T-helper 1 cell treated with Interleukin-12 subunit alpha and Interleukin-12 subunit beta and Interleukin-4 antibody, amounts not matched to agents 30 ng/mL and 1 ng/mL, for 36 hours (primary cell): ENCODE results near the gene SIN3B. TPM values are rescaled to one million over a fixed set of nuclear protein-coding genes. Genes with fewer than 3 reads are reported as not detected.

Source experiments
- intact Hi-C: fragments of 100-400 bp; cut with micrococcal nuclease; formaldehyde crosslinking; loops from one replicate; pipeline ENCODE4 v1.15.1; 2024
- total RNA-seq: library from RNA; stranded (reverse); gene quantifications from 2 replicates; pipeline ENCODE4 v1.2.3, GENCODE V29; 2022

The SIN3B gene
- total RNA-seq, 1 donor from 2014 or later, result 41.0 TPM

- intact Hi-C loops, result no loop called here
These were observed 58.4 kb downstream of the SIN3B start for GRCh38 chr19:16887353-16888265.

- intact Hi-C loops, result no loop called here
These were observed 59.6 kb downstream of the SIN3B start, which contains the start of gene F2RL3 for GRCh38 chr19:16888629-16889365. F2RL3 (plus strand) TSS chr19:16888999; CDS start chr19:16889190, 191 bp downstream.

GRCh38 chr19:16889366-16889882 lies 60.2 kb downstream of the SIN3B start:
- intact Hi-C loops, result no loop called here

GRCh38 chr19:16889883-16890460 lies 60.8 kb downstream of the SIN3B start:
- intact Hi-C loops, result loop anchor here (10.0 kb wide), 1 partner anchor 305 kb away; no protein-coding TSS in a partner anchor

- intact Hi-C loops, result loop anchor here (10.0 kb wide), 1 partner anchor 306 kb away; no protein-coding TSS in a partner anchor
These were observed 61.4 kb downstream of the SIN3B start for GRCh38 chr19:16890461-16891184.

- intact Hi-C loops, result loop anchor here (10.0 kb wide), 1 partner anchor 307 kb away; no protein-coding TSS in a partner anchor
These were observed 62.6 kb downstream of the SIN3B start for GRCh38 chr19:16891696-16892382.

- intact Hi-C loops, result loop anchor here (10.0 kb wide), 1 partner anchor 308 kb away; no protein-coding TSS in a partner anchor
These were observed 63.2 kb downstream of the SIN3B start for GRCh38 chr19:16892436-16892835.

- intact Hi-C loops, result loop anchor here (10.0 kb wide), 1 partner anchor 308 kb away; no protein-coding TSS in a partner anchor
These were observed 63.9 kb downstream of the SIN3B start for GRCh38 chr19:16892868-16893685.

GRCh38 chr19:16893686-16893989 lies 64.4 kb downstream of the SIN3B start:
- intact Hi-C loops, result loop anchor here (10.0 kb wide), 1 partner anchor 309 kb away; no protein-coding TSS in a partner anchor

- intact Hi-C loops, result loop anchor here (10.0 kb wide), 1 partner anchor 309 kb away; no protein-coding TSS in a partner anchor
These were observed 64.9 kb downstream of the SIN3B start for GRCh38 chr19:16894080-16894479.

- intact Hi-C loops, result loop anchor here (5.0 to 10.0 kb wide), 2 partner anchors 311 to 332 kb away; partner anchors contain the start of gene OCEL1
These were observed 66.4 kb downstream of the SIN3B start for GRCh38 chr19:16895467-16896145.

GRCh38 chr19:16896146-16897028 lies 67.2 kb downstream of the SIN3B start:
- intact Hi-C loops, result loop anchor here (1.0 to 10.0 kb wide), 6 partner anchors 67 to 413 kb away; partner anchors contain the start of genes DDA1, HAUS8, MYO9B and OCEL1

GRCh38 chr19:16897029-16897855 lies 68.0 kb downstream of the SIN3B start:
- intact Hi-C loops, result loop anchor here (1.0 to 10.0 kb wide), 6 partner anchors 68 to 412 kb away; partner anchors contain the start of genes DDA1, HAUS8, MYO9B and OCEL1

- intact Hi-C loops, result loop anchor here (1.0 to 10.0 kb wide), 6 partner anchors 69 to 411 kb away; partner anchors contain the start of genes DDA1, HAUS8, MYO9B and OCEL1
These were observed 68.6 kb downstream of the SIN3B start for GRCh38 chr19:16897856-16898161.

GRCh38 chr19:16898361-16899015 lies 69.3 kb downstream of the SIN3B start:
- intact Hi-C loops, result loop anchor here (1.0 to 10.0 kb wide), 3 partner anchors 127 to 329 kb away; partner anchors contain the start of gene OCEL1
